ENCODE results near the gene ALLC.

Gene ALLC

DNA sequence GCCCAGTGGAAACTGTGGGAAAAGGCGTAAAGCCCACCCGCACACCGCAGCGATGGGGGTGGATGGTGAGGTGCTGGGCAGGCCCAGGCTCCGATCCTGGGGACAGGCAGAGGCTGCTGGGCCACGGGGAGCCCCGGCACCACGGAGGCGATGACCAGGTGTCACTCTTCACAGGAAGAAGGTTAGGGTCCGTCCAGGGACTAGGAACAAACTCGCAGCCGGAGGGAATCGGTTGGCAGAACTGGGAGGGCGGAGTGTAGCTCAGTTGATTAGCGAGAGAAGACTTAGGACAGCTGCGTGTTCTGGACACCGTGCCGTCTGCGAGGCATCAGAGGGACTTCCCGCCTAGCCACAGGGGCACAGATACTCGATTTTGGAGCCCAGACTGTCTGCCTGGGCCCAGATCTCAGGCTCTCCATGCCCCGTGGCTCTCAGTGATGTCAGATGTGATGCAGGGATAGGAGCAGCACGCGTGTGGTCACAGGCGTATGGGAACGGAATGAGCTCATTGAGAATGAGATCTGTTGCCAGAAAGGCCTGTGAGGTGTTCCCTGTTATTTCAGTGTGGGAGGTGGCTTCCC is 16.1 kb upstream of the ALLC start:
- no peak for DNase-seq

- DNase-seq = no peak
Observed at GRCh38 chr2:3642521-3643215, 15.3 kb upstream of the ALLC start.

DNA sequence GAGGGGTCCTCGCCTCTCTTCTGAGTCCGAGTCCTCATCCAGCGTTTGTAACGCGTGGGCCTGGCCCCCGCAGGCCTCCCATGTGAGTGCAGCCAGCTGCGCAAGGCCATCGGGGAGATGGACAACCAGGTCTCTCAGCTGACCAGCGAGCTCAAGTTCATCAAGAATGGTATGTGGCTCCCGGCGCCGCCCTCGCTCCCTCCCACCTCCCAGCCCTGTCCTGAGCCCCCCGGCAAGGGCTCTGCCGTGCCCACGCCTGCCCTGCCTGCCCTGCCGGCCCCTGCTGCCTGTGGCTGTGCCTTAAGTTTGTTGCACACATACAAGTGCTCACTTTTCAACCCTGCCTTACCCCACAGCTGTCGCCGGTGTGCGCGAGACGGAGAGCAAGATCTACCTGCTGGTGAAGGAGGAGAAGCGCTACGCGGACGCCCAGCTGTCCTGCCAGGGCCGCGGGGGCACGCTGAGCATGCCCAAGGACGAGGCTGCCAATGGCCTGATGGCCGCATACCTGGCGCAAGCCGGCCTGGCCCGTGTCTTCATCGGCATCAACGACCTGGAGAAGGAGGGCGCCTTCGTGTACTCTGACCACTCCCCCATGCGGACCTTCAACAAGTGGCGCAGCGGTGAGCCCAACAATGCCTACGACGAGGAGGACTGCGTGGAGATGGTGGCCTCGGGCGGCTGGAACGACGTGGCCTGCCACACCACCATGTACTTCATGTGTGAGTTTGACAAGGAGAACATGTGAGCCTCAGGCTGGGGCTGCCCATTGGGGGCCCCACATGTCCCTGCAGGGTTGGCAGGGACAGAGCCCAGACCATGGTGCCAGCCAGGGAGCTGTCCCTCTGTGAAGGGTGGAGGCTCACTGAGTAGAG is 14.4 kb upstream of the ALLC start:
- no peak for DNase-seq

- no peak for DNase-seq
Observed at GRCh38 chr2:3644246-3644525, 13.8 kb upstream of the ALLC start.

DNA sequence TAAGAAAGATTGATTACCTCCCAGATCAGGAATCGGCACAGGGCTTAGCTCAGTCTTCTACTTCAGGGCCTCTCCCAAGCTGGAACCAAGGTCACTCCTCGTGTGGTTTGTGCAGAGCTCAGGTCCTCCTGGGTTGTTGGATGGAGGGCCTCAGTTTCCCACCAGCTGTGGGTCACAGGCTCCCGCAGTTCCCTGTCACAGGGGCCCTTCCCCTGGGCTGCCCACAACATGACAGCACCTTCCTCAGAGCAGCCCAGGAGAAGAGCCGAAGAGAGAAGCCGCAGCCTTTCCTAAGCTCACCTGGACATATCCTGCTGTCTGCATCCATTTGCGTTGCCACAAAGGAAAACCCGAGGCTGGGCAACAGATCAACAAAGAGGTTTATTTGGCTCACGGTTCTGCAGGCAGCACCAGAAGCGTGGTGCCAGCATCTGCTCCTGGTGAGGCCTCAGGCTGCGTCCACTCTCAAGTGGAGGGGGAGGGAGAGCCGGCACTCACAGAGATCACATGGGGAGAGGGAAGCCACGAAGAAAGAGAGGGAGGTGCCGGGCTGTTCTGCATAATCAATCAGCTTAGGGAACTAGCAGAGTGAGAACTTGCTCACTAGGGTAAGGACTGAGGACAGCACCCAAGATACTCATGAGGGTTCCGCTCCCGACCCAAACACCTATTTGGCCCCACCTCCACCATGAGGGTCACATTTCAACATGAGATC is 13.0 kb upstream of the ALLC start:
- DNase-seq = no peak

GRCh38 chr2:3645745-3646389 is 12.1 kb upstream of the ALLC start:
- DNase-seq = no peak

GRCh38 chr2:3646446-3646845 is 11.6 kb upstream of the ALLC start:
- no peak for DNase-seq

GRCh38 chr2:3647246-3647645 is 10.8 kb upstream of the ALLC start:
- DNase-seq = no peak

DNA sequence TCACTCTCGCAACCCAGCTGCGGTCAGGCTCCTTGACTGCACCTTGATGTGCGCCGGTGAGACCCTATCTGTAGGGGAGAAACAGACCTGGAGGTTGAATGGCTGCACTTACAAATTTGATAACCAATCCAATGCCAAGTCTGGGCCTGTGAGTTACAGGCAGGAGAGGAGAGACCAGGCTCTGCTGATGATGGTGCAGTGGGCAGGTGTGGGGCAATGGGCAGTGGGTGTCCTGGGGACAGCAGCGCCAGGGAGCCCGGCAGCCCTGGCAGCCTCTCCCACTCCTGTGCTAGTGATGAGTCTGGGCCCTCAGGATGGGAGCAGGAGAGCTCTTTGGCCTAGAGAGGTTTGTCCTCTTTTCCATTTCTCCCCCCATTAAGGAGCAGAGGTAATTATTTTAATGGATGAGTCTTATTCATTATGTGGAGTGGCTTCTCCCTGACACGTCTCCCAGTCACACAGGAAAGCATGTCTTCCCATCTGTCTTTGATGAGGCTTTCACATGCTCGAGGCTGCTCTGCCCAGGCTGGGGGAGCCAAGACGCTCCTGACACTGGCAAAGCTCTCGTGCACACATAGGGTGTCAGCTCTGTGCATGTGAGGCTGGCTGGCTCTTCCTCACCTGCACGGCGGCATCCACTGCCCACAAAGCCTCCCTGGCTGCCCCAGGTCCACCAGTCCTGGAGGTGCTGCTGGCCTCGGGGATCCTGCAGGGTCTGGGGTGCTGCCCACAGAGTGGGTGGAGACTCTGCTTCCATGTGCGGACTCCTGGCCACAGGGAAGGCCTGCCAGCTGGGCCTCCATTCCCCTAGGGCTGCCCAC is 10.0 kb upstream of the ALLC start:
- no peak for DNase-seq

DNA sequence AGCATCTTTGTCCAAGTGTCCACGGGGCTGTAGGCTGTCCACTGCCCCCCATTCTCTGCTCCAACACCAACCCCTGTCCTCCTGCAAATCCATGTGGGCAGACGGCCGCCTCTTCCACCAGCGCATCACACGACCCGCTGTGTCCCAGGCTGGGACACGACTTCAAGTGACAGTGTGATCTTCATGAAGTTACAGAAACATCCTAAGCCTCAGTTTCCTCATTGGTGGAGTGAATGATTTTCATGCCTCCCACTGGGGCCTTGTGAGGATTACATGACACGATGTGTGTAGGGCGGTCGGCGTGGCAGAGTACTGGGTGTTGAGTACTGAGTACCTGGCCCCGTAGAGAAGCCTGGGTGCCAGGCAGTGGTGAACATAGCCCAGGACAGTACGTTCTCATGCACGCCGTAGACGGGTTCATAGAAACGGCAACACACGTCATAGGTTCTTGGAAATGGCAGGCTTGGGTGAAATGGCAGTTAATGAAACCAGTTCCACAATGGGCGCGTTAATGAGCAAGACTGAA is 9.3 kb upstream of the ALLC start:
- DNase-seq = no peak

DNA sequence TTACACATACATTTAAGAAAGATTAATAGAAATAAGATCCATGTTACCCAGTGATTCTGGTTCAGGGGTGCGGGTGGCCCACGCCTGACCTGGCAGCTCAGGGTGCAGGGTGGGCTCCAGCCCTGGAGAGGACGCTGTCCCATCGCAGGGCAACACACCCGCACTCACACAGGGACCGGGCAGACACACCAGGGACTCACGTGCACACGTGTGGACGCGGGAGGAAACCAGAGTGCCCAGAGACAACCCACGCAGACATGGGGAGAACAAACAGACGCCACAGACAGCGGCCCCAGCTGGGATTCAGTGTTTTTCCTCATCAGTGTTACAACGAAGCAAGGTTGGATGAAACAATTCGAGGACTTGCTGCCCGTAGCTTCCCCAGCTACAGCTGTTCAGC is 8.4 kb upstream of the ALLC start:
- DNase-seq = no peak

- DNase-seq = no peak
Observed at GRCh38 chr2:3650140-3650920, 7.7 kb upstream of the ALLC start.

GRCh38 chr2:3651691-3652648 is 6.0 kb upstream of the ALLC start:
- peak; percentile 77 for DNase-seq

DNA sequence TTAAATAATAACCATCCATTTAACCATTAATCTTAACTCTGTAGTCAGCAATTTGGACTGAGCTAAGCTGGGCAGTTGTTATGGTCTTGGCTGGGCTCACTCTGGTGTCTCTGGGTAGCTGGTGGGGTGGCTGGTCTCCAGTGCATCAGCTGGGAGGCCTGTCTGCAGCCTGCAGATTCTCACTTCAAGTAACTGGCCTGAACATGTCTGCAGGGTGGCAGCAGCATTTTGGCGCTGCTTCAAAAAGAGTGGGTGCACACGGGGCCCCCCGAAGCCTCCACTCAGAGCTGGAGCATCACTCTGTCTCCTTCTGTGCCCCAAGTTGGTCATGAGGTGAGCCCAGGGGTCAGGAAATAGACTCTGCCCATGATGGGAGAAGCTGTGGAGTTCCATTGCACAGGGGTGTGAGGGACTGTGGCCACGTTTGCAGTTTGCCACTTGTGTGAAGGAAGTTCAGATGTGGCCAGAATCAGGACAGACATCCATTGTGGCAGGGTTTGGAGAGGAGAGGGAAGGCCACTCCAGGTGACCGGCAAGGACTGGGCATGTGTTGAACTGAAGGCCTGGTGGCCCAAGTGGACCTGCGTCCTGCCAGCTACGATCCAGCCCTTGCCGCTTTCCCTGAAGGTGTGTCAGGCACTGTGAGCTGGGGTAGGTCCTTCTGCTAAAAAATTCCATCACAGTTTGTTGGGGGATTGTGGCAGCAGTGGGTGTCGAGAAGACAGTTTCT is 4.9 kb upstream of the ALLC start:
- no peak for DNase-seq

DNA sequence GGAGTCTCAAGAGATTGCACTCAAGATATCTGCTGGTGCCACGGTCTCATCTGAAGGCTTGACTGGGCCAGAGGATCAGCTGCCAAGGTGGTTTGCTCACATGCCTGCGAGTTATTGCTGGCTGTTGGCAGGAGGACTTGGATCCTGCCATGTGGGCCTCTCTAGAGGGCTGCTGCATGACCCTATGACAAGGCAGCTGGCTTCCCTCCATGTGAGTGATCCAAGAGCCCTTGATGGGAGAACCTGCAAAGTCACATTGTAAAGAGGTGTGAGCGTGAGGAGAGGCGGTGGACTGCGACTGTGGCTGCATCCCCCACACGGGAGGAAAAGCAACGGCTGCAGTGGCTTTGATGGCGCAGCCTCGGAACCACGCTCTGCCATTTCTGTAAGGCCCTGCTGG is 4.0 kb upstream of the ALLC start:
- DNase-seq = no peak

DNA sequence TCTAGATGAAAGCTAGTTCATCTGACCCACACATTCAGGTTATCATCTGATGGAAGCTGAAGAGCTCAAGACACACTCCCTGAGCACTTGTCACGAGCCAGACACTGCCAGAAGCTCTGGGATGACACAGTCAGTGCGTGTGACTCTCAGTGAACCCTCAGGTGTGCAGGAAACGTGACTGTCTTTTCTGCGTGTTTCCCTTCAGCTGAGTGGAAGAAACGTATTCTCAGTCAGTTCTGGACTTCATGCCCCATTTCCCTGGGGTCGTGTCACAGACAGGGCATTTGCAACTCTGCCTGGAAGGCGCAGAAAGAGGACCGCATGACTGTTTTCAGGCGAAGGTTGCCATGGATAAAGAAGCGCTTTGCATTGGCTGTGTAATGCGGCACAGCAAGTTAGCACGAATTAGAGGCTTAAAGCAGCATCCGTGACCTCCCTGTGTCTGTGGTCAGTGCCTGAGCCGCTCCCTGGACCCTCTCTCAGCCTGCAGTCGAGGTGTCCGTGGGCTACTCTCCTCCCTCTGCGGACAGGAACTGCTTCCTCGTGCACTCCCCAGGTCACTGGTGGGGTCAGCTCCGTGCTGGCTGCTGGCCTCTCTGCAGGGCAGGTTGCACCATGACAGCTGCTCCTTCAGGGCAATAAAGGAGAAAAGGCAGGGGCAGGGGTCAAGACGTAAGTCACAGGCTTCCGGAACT is 3.3 kb upstream of the ALLC start:
- DNase-seq = no peak

- DNase-seq = no peak
Observed at GRCh38 chr2:3655871-3656761, 1.9 kb upstream of the ALLC start.
